ENCODE results near the gene UCK2. TPM values are rescaled to one million over a fixed set of nuclear protein-coding genes. Genes with fewer than 3 reads are reported as not detected.

The UCK2 gene
- total RNA-seq, 2 experiments from 2014 or later, result 0.67 to 0.71 TPM

- H3K27ac Mint-ChIP-seq, result no peak overlapping the region
- intact Hi-C loops (cut with DNase I, micrococcal nuclease), result no loop called here
- POLR2A ChIA-PET, result no interaction called here
Observed at GRCh38 chr1:165907256-165907857, 79.9 kb downstream of the UCK2 start.

GRCh38 chr1:165910764-165911421 lies 83.5 kb downstream of the UCK2 start:
- Histone ChIP-seq H3K4me3 (ENCODE audit: low read length) (no peak overlapping the region), H3K27me3 (ENCODE audit: control insufficient read depth in 1 of 2, insufficient read depth in 2 of 2, low read length in 2 of 2) (no peaks in the 10 kb centered on the region), H3K9me3 (ENCODE audit: control insufficient read depth in 1 of 2, insufficient read depth in 1 of 2, low read length in 2 of 2) (no peaks in the 10 kb centered on the region), H3K27ac (ENCODE audit: low read depth in 1 of 2, low read length in 2 of 2) (no peak overlapping the region), H3K4me1 (ENCODE audit: insufficient read depth, low read length) (no peaks in the 10 kb centered on the region), H3K36me3 (ENCODE audit: insufficient read depth, low read length) (no peaks in the 10 kb centered on the region)
- intact Hi-C loops (cut with DNase I, micrococcal nuclease), result loop anchor here in 1 of 2 experiments (5.0 kb wide), 2 partner anchors 144 to 926 kb away; partner anchors contain the start of genes POGK and TMCO1
- no peak for DNase-seq
- no peak overlapping the region for H3K27ac Mint-ChIP-seq
- peaks cover 4% of the 10 kb centered on the region for H3K4me1 Mint-ChIP-seq (ENCODE audit: low read depth)
- CTCF ChIA-PET, result no interaction called here
- POLR2A ChIA-PET, result no interaction called here
- no peak overlapping the region for H3K4me3 Mint-ChIP-seq
- peaks cover 3% of the 10 kb centered on the region for H3K27me3 Mint-ChIP-seq
- ATAC-seq (ENCODE audit: poor library complexity), result no peak
- no peaks in the 10 kb centered on the region for H3K9me3 Mint-ChIP-seq
- TF ChIP-seq, protein P1, sequence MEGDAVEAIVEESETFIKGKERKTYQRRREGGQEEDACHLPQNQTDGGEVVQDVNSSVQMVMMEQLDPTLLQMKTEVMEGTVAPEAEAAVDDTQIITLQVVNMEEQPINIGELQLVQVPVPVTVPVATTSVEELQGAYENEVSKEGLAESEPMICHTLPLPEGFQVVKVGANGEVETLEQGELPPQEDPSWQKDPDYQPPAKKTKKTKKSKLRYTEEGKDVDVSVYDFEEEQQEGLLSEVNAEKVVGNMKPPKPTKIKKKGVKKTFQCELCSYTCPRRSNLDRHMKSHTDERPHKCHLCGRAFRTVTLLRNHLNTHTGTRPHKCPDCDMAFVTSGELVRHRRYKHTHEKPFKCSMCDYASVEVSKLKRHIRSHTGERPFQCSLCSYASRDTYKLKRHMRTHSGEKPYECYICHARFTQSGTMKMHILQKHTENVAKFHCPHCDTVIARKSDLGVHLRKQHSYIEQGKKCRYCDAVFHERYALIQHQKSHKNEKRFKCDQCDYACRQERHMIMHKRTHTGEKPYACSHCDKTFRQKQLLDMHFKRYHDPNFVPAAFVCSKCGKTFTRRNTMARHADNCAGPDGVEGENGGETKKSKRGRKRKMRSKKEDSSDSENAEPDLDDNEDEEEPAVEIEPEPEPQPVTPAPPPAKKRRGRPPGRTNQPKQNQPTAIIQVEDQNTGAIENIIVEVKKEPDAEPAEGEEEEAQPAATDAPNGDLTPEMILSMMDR (IDR thresholded peaks at IDR 0.05), result no peak
- no peaks in the 10 kb centered on the region for H3K36me3 Mint-ChIP-seq (ENCODE audit: low read depth)

More at GRCh38 chr1:165907256-165907857, 79.9 kb downstream of the UCK2 start:
- no peak for DNase-seq
- TF ChIP-seq, protein P1 (IDR thresholded peaks at IDR 0.05), result no peak
- Mint-ChIP-seq H3K36me3 (ENCODE audit: low read depth) (no peaks in the 10 kb centered on the region), H3K9me3 (no peaks in the 10 kb centered on the region), H3K4me3 (no peak overlapping the region), H3K4me1 (ENCODE audit: low read depth) (no peaks in the 10 kb centered on the region), H3K27me3 (no peaks in the 10 kb centered on the region)
- no peaks in the 10 kb centered on the region for H3K9me3 ChIP-seq (ENCODE audit: control insufficient read depth in 1 of 2, insufficient read depth in 1 of 2, low read length in 2 of 2)
- H3K4me3 ChIP-seq (ENCODE audit: low read length), result no peak overlapping the region
- CTCF ChIA-PET, result no interaction called here
- H3K27me3 ChIP-seq (ENCODE audit: control insufficient read depth in 1 of 2, insufficient read depth in 2 of 2, low read length in 2 of 2), result no peaks in the 10 kb centered on the region
- no peaks in the 10 kb centered on the region for H3K4me1 ChIP-seq (ENCODE audit: insufficient read depth, low read length)
- no peak for ATAC-seq (ENCODE audit: poor library complexity)
- no peaks in the 10 kb centered on the region for H3K36me3 ChIP-seq (ENCODE audit: insufficient read depth, low read length)
- H3K27ac ChIP-seq (ENCODE audit: low read depth in 1 of 2, low read length in 2 of 2), result no peak overlapping the region

GRCh38 chr1:165911609-165912281 lies 84.3 kb downstream of the UCK2 start:
- H3K36me3 ChIP-seq (ENCODE audit: insufficient read depth, low read length), result no peaks in the 10 kb centered on the region
- H3K27ac ChIP-seq (ENCODE audit: low read depth in 1 of 2, low read length in 2 of 2), result no peak overlapping the region
- H3K9me3 Mint-ChIP-seq, result no peaks in the 10 kb centered on the region
- H3K4me3 ChIP-seq (ENCODE audit: low read length), result no peak overlapping the region
- H3K27me3 ChIP-seq (ENCODE audit: control insufficient read depth in 1 of 2, insufficient read depth in 2 of 2, low read length in 2 of 2), result no peaks in the 10 kb centered on the region
- H3K36me3 Mint-ChIP-seq (ENCODE audit: low read depth), result no peaks in the 10 kb centered on the region
- H3K4me1 Mint-ChIP-seq (ENCODE audit: low read depth), result peaks cover 4% of the 10 kb centered on the region
- TF ChIP-seq, protein P1 (IDR thresholded peaks at IDR 0.05), result no peak
- H3K27me3 Mint-ChIP-seq, result peaks cover 3% of the 10 kb centered on the region
- ATAC-seq (ENCODE audit: poor library complexity) (no peak), DNase-seq (no peak)
- POLR2A ChIA-PET, result no interaction called here
- CTCF ChIA-PET, result interaction anchor here (3.3 kb wide), 1 partner anchor 13 kb away, joined by 13 read pairs; no protein-coding TSS in a partner anchor
- no peak overlapping the region for H3K27ac Mint-ChIP-seq
- intact Hi-C loops (cut with DNase I, micrococcal nuclease), result loop anchor here in 1 of 2 experiments (5.0 kb wide), 2 partner anchors 144 to 926 kb away; partner anchors contain the start of genes POGK and TMCO1
- no peak overlapping the region for H3K4me3 Mint-ChIP-seq
- H3K9me3 ChIP-seq (ENCODE audit: control insufficient read depth in 1 of 2, insufficient read depth in 1 of 2, low read length in 2 of 2), result no peaks in the 10 kb centered on the region
- H3K4me1 ChIP-seq (ENCODE audit: insufficient read depth, low read length), result no peaks in the 10 kb centered on the region

All from CD4-positive, alpha-beta T cell (primary cell).